ENCODE measurements around the gene CCT6B.

- TF ChIP-seq CHD2 (IDR thresholded peaks at IDR 0.05; ENCODE audit: low read length, partially characterized antibody): no peak
- no peak for TF ChIP-seq TP53 (CRISPR knock-in tag; IDR thresholded peaks at IDR 0.05)
- TF ChIP-seq PHF8 (IDR thresholded peaks at IDR 0.05; ENCODE audit: borderline replicate concordance, low read depth): no peak
- TF ChIP-seq POLR2A (IDR thresholded peaks at IDR 0.05; ENCODE audit: low read length): no peak
- TF ChIP-seq CTCF (IDR thresholded peaks at IDR 0.05): no peak
- no peak for TF ChIP-seq RCOR1 (IDR thresholded peaks at IDR 0.05; ENCODE audit: low read depth, low read length)
- no peak for TF ChIP-seq ZNF302 (CRISPR knock-in tag; IDR thresholded peaks at IDR 0.05)
- TF ChIP-seq HOXA7 (CRISPR knock-in tag; IDR thresholded peaks at IDR 0.05): no peak
- no peak for TF ChIP-seq BHLHE40 (IDR thresholded peaks at IDR 0.05; ENCODE audit: low read depth, low read length)
- no peak for TF ChIP-seq MYC (IDR thresholded peaks at IDR 0.05; ENCODE audit: borderline replicate concordance, low read length)
- no peak for TF ChIP-seq HDAC2 (IDR thresholded peaks at IDR 0.05)
- no peak for TF ChIP-seq MAFK (IDR thresholded peaks at IDR 0.05; ENCODE audit: partially characterized antibody)
- TF ChIP-seq ELK1 (IDR thresholded peaks at IDR 0.05; ENCODE audit: low read depth, low read length): no peak
- TF ChIP-seq CBX8 (IDR thresholded peaks at IDR 0.05): no peak
Measured at GRCh38 chr17:35006961-35007360, 45.7 kb upstream of the CCT6B start.

Data from A549 (cell line).